LNCAP (cell line): ENCODE results near the gene USP48.

ENCODE experiments used
- TF ChIP-seq, protein P1 (sequence below): fragments of 450-650 bp; IDR thresholded peaks from 2 replicates; pipeline ENCODE4 v1.5.1; 2017; ENCODE audit warnings: mild to moderate bottlenecking

USP48 gene

DNA sequence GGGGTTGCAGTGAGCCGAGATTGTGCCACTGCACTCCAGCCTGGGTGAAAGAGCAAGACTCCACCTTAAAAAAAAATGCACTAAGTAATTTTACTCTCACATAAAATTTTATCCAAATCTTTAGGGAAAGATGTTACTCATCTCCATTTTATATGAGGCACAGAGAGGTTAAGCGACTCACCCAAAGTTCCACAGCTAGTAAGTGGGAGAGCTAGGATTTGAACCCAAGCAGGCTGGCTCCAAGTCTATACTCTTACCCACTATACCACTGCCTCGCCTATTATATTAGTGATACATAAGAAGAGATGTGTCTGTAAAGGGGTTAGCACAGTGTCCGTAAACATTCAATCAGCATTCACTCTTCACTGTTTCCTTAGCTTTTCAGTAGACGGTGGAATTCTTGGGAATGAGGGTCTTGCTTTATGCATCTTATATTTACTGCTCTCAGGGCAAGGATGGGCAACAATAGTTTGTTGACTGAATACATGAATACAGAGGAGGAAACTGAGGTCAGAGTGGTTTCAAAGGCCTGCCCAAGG is 44.3 kb upstream of the USP48 start:
- TF ChIP-seq, protein P1, sequence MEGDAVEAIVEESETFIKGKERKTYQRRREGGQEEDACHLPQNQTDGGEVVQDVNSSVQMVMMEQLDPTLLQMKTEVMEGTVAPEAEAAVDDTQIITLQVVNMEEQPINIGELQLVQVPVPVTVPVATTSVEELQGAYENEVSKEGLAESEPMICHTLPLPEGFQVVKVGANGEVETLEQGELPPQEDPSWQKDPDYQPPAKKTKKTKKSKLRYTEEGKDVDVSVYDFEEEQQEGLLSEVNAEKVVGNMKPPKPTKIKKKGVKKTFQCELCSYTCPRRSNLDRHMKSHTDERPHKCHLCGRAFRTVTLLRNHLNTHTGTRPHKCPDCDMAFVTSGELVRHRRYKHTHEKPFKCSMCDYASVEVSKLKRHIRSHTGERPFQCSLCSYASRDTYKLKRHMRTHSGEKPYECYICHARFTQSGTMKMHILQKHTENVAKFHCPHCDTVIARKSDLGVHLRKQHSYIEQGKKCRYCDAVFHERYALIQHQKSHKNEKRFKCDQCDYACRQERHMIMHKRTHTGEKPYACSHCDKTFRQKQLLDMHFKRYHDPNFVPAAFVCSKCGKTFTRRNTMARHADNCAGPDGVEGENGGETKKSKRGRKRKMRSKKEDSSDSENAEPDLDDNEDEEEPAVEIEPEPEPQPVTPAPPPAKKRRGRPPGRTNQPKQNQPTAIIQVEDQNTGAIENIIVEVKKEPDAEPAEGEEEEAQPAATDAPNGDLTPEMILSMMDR = no peak

DNA sequence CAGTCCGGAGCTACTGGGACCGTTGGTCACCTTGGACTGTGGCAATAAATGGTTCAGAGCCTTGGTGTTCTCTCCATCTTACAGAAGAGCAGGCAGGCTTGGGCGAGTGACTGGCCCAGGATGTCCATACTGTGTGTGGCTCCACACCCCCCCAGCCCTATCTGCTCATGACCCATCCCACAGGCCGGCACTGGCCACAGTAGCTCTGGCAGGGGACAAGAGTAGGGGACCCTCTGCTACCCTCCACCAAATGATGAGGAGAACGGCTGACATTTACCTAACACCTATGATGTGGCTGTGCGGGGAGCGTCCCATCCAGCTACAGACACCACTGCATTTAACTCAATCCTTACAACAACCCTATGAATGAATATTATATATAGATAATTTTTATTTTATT is 42.4 kb upstream of the USP48 start:
- TF ChIP-seq, protein P1 = no peak

DNA sequence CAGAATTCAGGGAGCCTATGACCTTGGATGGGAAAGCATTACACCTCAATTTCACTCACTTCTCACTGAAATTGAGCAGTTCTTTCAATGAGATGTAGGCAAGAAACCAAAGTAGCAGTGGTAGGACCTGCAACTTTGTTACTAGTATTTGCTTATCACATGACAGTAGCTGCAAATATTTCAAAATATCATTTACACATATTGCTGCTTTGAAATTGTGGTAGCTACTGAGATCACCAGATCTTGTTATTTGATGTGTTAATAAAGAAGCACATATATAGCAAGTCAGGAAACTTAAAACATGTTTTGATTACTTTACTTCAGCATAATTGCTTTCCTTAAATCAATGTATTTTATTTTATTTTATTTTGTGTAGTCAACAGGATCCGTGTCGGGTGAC is 42.0 kb upstream of the USP48 start:
- TF ChIP-seq, protein P1 = no peak

DNA sequence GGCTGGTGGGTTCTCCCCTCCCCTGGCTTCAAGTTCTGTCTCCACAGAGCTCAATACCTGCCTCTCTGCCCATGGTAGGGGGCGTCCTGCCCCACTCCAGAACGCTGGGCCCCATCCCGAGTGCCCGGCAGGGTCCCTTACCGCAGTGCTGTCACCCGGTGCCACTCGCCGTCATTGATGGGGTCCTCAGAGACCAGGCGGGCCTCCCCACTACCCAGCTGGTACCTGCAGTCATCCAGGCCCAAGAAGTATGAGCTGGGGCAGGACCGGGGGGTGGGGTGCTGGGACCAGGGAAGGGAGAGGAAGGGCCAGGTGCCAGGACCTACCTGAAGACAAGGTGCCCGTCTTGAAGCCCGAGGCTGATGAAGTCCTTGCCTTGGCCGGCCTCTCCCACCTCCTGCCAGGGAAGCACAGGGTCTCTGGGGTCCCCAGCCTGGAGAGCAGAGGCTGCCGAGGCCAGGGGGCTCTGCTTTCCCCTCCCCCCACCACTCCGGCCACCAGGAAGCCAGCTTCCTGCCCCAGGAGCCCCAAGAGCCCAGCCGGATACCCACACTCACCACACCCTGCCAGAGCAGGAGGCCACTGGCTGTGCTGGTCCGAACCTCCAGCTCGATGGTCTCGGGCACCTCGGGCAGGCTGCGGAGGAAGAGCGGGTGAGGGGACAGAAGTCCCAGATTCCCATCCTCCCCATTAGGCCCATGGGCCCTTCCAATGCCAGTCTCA is 41.2 kb upstream of the USP48 start:
- TF ChIP-seq, protein P1 = no peak

DNA sequence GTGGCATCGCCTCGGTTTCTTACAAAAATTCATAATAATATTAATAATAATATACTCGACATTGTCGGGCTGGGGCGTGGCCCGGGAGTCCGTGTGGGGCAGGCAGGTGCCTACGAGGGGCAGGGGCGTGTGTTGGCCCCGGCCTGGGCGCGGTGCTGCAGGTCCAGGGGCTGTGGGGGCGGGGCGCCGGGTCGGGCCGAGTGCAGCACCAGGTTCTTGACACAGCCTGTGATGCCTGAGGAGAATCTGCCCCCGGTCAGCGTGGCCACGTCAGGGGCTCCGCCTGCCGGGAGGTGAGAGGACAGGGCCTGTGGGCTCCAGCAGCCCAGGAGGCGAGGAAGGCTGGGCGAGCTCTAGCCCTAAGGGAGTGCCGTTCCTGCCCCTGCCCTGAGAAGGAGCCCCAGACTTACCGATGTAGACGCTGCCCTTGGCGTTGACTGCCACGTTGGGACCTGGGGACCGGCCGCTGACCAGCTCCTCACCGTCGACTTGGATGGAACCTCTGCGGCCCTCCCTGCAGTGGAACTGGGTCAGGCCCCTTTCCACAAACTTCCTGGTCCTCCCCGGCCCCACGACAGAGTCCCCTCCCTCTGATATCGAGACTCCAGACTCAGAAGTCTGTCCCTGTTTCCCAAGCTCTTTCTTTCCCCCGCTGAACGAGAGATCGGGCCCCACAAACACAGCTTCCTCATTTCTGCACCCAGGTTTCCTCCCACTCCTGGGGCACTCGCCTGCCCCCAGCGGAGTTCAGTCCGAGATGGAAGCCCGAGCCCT is 40.4 kb upstream of the USP48 start:
- TF ChIP-seq, protein P1 = no peak

DNA sequence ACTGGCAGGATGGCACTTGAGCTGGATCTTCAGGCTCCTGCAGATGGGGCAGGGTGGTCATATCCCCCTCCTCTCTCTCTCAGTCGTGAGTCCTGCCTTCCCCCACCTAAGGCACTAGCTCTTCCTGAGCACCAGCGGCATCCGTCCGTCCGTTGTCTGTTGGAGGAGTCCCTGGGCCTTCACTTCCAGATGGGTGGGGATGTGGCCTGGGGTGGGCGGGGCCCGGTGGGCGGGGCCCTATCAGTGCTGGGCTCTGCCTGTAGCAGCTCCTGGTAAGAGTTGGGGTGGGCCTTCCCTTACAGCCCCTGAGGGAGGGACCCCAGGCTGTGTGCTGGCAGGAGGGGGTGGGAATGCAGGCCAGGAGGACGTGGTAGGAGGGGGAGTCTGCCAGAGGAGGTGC is 39.4 kb upstream of the USP48 start:
- TF ChIP-seq, protein P1 = no peak

DNA sequence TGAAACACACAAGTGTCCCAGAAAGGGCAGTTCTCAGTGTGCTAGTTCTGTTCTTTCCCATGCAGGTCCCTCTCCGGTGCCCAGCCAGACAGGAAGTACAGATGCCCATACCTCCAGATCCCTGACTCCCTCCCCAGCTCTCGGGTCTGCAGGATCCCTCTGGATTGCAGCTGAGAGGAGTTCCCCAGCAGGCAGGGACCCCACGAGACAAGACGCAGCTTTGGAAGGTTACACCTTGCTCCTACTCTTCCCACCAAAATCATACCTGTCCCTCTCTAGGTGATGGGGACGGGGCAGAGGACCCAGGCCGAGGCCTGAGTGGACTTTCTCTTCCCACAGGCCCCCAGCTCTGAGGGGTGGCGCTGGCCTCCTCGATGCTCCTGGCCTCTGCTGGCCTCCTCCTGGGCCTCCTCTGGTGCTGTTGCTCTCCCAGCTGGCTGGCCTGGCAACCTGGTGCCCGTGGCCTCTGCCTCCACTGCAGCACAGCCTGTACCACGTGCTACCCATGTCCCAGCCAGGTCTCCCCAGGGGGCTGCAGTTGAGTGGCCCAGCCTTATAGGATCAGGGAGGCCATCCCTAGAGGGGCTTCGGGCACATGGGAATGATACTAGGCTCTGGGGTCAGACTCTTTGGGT is 38.6 kb upstream of the USP48 start:
- TF ChIP-seq, protein P1 = no peak
